Activated gamma-delta T cell (primary cell): ENCODE measurements around the gene ACSS3.

Experiments
- DNase-seq: peaks from one replicate; lab custom pipeline; 2025; lab: John Stamatoyannopoulos, UW

ACSS3 gene

GRCh38 chr12:81296556-81297305, 218.9 kb downstream of the ACSS3 start:
- no peak for DNase-seq

- no peak for DNase-seq
These were observed 219.7 kb downstream of the ACSS3 start for GRCh38 chr12:81297601-81298000.

GRCh38 chr12:81300454-81300853, 222.6 kb downstream of the ACSS3 start:
- no peak for DNase-seq

DNA sequence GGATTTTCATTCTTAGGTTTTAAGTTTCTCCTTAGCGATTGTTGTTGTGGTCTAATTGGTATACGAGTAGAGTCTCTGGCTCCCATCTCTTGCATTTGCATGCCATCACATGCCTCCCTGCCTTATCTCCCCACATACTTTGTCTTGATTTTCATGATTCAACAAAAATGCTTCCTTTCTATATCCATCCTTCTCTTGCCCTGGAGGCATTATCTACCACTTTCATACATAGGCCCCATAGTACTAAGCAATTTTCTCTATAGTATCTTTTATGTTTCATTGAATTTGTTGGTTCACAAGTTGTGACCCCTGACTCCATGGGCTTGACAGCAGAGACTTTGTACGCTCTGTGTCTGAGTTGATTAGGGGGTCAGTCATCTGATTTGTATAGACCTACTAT, 226.1 kb downstream of the ACSS3 start:
- no peak for DNase-seq
